PFSK-1 (cell line): ENCODE results near the gene IGFN1.

ENCODE experiments used
- SIN3A ChIP-seq: IDR thresholded peaks from 2 replicates; pipeline ENCODE4 v1.6.1; 2012; ENCODE audit warnings: mild to moderate bottlenecking, low read length, moderate library complexity, borderline replicate concordance; ENCODE audit not compliant: insufficient read depth
- TF ChIP-seq, protein P1 (sequence below), 2 experiments: IDR thresholded peaks; 2 replicates each; pipeline versions ENCODE4 v1.6.1 to v1.8.0; 2011 to 2012; ENCODE audit warnings: low read depth in 2 of 2, low read length in 2 of 2, control low read depth in 1 of 2, inconsistent platforms in 1 of 2, mild to moderate bottlenecking in 1 of 2, moderate library complexity in 1 of 2; ENCODE audit not compliant: insufficient read depth in 1 of 2

DNA sequence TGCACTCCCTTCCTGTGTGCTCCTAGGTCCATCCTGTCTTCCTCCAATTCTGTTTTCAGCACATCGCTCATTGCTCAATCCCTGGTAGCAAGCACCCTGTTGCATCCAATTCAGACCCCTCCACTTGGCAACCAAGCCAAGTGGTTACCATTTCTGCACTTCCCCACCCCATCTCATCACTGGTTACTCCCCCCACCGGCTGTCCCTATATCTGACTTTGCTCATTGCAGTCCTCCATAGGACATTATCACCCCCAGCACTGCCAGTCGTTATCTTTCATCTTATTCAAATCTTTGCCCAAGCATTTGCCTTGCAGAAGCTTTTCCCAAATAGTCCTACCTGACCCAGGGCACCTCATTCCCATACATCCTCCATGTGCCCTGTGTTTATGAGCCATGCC, 34.3 kb upstream of the IGFN1 start:
- no peak for TF ChIP-seq SIN3A
- TF ChIP-seq, protein P1, sequence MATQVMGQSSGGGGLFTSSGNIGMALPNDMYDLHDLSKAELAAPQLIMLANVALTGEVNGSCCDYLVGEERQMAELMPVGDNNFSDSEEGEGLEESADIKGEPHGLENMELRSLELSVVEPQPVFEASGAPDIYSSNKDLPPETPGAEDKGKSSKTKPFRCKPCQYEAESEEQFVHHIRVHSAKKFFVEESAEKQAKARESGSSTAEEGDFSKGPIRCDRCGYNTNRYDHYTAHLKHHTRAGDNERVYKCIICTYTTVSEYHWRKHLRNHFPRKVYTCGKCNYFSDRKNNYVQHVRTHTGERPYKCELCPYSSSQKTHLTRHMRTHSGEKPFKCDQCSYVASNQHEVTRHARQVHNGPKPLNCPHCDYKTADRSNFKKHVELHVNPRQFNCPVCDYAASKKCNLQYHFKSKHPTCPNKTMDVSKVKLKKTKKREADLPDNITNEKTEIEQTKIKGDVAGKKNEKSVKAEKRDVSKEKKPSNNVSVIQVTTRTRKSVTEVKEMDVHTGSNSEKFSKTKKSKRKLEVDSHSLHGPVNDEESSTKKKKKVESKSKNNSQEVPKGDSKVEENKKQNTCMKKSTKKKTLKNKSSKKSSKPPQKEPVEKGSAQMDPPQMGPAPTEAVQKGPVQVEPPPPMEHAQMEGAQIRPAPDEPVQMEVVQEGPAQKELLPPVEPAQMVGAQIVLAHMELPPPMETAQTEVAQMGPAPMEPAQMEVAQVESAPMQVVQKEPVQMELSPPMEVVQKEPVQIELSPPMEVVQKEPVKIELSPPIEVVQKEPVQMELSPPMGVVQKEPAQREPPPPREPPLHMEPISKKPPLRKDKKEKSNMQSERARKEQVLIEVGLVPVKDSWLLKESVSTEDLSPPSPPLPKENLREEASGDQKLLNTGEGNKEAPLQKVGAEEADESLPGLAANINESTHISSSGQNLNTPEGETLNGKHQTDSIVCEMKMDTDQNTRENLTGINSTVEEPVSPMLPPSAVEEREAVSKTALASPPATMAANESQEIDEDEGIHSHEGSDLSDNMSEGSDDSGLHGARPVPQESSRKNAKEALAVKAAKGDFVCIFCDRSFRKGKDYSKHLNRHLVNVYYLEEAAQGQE (IDR thresholded peaks at IDR 0.05; ENCODE audit: insufficient read depth in 1 of 2, low read depth in 2 of 2, low read length in 2 of 2) = no peak
